CD4-positive, alpha-beta T cell (primary cell): ENCODE data around the gene ACOT8. TPM values are rescaled to one million over a fixed set of nuclear protein-coding genes. Genes with fewer than 3 reads are reported as not detected.
A peak's percentile ranks its signal among the peaks of the same experiment; 100 is the strongest.

ENCODE experiments used
- ATAC-seq: fragments of 200-7000 bp; cut with Tn5 transposase; one replicate; pipeline ENCODE4 v1.10.0; 2022; ENCODE audit warnings: mild to moderate bottlenecking; ENCODE audit not compliant: poor library complexity
- CTCF ChIA-PET: fragments of 350-600 bp; sonication (Branson Sonifier 250); formaldehyde crosslinking; loops from one replicate; lab custom pipeline; 2021; ENCODE audit warnings: antibody characterized with exemption, inconsistent platforms; lab: Charles Lee
- POLR2A ChIA-PET: fragments of 350-600 bp; sonication (Branson Sonifier 250); formaldehyde crosslinking; loops from one replicate; lab custom pipeline; 2021; ENCODE audit warnings: antibody characterized with exemption, inconsistent platforms; lab: Charles Lee
- DNase-seq, 14 experiments: peaks; one replicate each; pipeline ENCODE4 v3.0.0-alpha.2; 2013 to 2020; ENCODE audit warnings: mixed read lengths in 2 of 14
- H3K27ac ChIP-seq, 2 donors: one replicate each; pipeline versions ENCODE4 v1.5.1 to v1.7.0; 2013; ENCODE audit warnings: low read length in 2 of 2, low read depth in 1 of 2, mild to moderate bottlenecking in 1 of 2
- H3K27me3 ChIP-seq, 2 experiments: 1 replicate in 1 of 2; 2 replicates in 1 of 2; pipeline versions ENCODE4 v1.6.1 to v1.7.0; 2013; ENCODE audit warnings: low read length in 2 of 2, control low read depth in 1 of 2, mild to moderate bottlenecking in 1 of 2, moderate library complexity in 1 of 2; ENCODE audit not compliant: insufficient read depth in 2 of 2, control insufficient read depth in 1 of 2
- H3K36me3 ChIP-seq: one replicate; pipeline ENCODE4 v1.6.1; 2013; ENCODE audit warnings: low read length, control low read depth; ENCODE audit not compliant: insufficient read depth
- H3K4me1 ChIP-seq: one replicate; pipeline ENCODE4 v1.6.1; 2013; ENCODE audit warnings: low read length, control low read depth; ENCODE audit not compliant: insufficient read depth
- H3K4me3 ChIP-seq: one replicate; pipeline ENCODE4 v1.5.1; 2013; ENCODE audit warnings: mild to moderate bottlenecking, low read length, moderate library complexity
- H3K9me3 ChIP-seq, 2 experiments: 1 replicate in 1 of 2; 2 replicates in 1 of 2; pipeline versions ENCODE4 v1.6.1 to v1.7.0; 2013; ENCODE audit warnings: low read length in 2 of 2, mild to moderate bottlenecking in 2 of 2, control low read depth in 1 of 2, moderate library complexity in 1 of 2; ENCODE audit not compliant: control insufficient read depth in 1 of 2, insufficient read depth in 1 of 2
- H3K27ac Mint-ChIP-seq: one replicate; pipeline ENCODE4 v1.8.0; 2020; ENCODE audit warnings: mixed read lengths
- H3K27me3 Mint-ChIP-seq: one replicate; pipeline ENCODE4 v1.8.0; 2021; ENCODE audit warnings: mixed read lengths
- H3K36me3 Mint-ChIP-seq: one replicate; pipeline ENCODE4 v1.8.0; 2021; ENCODE audit warnings: low read depth, mixed read lengths
- H3K4me1 Mint-ChIP-seq: one replicate; pipeline ENCODE4 v1.8.0; 2021; ENCODE audit warnings: low read depth, mixed read lengths
- H3K4me3 Mint-ChIP-seq: one replicate; pipeline ENCODE4 v1.8.0; 2020; ENCODE audit warnings: mild to moderate bottlenecking, mixed read lengths
- H3K9me3 Mint-ChIP-seq: one replicate; pipeline ENCODE4 v1.8.0; 2020; ENCODE audit warnings: mixed read lengths
- intact Hi-C, 2 experiments: fragments of 100-400 bp; cut with DNase I in 1 of 2; cut with micrococcal nuclease in 1 of 2; formaldehyde crosslinking; loops; one replicate each; pipeline versions ENCODE4 v1.15.1 to v1.9.0; 2023 to 2025; cut with DNase I, micrococcal nuclease
- total RNA-seq, 174 experiments: library from RNA in 2 of 174; stranded (reverse) in 2 of 174; gene quantifications; one replicate each; pipeline ENCODE4 v1.2.3 and lab custom pipeline; 2021 to 2026
- TF ChIP-seq, protein P1 (sequence below): fragments of 200-600 bp; IDR thresholded peaks from one replicate; pipeline ENCODE4 v1.8.0; 2022; ENCODE audit warnings: antibody characterized with exemption, mild to moderate bottlenecking

Gene ACOT8
- total RNA-seq, 2 experiments from 2014 or later = 19.1 to 19.9 TPM

DNA sequence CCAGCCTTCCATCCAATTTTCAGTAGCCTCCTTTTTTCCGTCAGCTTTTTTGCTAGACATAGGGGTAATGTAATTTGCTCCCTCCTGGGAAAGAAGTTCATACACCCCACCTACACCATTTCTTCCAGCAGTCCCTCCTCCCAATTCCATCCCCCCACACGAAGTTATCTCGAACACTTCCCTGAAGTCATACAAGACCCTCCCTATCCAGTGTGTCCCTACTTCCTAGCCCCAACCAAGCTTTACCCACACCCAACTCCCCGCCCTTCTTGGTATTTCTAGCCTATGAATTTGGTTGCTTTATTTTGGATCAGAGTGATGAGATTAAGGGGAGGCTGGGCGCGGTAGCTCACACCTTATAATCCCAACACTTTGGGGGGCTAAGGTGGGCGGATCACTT, 43.7 kb downstream of the ACOT8 start:
- Mint-ChIP-seq H3K4me1 (peaks cover 15% of the 10 kb centered on the region), H3K27ac (no peak overlapping the region), H3K9me3 (no peaks in the 10 kb centered on the region), H3K36me3 (peaks cover 35% of the 10 kb centered on the region), H3K27me3 (peaks cover 3% of the 10 kb centered on the region), H3K4me3 (peak overlapping the region; percentile 82)
- no peak overlapping the region for H3K4me3 ChIP-seq
- CTCF ChIA-PET = interaction anchor here (1.0 to 1.3 kb wide), 2 partner anchors 14 kb away, joined by 3 to 4 read pairs; no protein-coding TSS in a partner anchor
- no peak for DNase-seq
- H3K4me1 ChIP-seq = peaks cover 16% of the 10 kb centered on the region
- ATAC-seq = no peak
- POLR2A ChIA-PET = no interaction called here
- H3K36me3 ChIP-seq = peaks cover 29% of the 10 kb centered on the region
- intact Hi-C loops = loop anchor here (2.0 to 5.0 kb wide), 4 partner anchors 21 to 79 kb away; partner anchors contain the start of genes ACOT8 (in 2 of the 2), ZSWIM3 (in 2 of the 2), CTSA (in 1 of the 2) and NEURL2 (in 1 of the 2)
- TF ChIP-seq, protein P1, sequence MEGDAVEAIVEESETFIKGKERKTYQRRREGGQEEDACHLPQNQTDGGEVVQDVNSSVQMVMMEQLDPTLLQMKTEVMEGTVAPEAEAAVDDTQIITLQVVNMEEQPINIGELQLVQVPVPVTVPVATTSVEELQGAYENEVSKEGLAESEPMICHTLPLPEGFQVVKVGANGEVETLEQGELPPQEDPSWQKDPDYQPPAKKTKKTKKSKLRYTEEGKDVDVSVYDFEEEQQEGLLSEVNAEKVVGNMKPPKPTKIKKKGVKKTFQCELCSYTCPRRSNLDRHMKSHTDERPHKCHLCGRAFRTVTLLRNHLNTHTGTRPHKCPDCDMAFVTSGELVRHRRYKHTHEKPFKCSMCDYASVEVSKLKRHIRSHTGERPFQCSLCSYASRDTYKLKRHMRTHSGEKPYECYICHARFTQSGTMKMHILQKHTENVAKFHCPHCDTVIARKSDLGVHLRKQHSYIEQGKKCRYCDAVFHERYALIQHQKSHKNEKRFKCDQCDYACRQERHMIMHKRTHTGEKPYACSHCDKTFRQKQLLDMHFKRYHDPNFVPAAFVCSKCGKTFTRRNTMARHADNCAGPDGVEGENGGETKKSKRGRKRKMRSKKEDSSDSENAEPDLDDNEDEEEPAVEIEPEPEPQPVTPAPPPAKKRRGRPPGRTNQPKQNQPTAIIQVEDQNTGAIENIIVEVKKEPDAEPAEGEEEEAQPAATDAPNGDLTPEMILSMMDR = no peak
- H3K27ac ChIP-seq = no peak overlapping the region
- H3K27me3 ChIP-seq = no peaks in the 10 kb centered on the region
- H3K9me3 ChIP-seq = no peaks in the 10 kb centered on the region

DNA sequence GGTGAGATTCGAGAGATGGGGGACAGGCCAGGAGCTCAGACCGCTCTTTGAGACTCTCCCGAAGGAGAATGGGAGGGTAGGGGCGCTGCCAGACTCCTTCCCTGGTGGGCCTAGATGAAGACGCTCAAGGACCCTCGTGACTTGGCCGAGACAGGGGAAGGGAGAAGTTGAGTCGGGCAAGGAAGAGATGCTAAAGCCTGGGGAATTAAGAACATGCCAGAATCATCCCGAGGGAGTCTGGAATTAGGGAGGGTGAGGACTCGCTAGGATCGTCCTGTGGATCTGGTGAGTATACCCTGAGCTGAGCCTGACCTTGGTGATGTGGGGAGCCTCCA, 44.2 kb downstream of the ACOT8 start:
- H3K9me3 Mint-ChIP-seq = no peaks in the 10 kb centered on the region
- peaks cover 37% of the 10 kb centered on the region for H3K36me3 Mint-ChIP-seq
- H3K4me3 ChIP-seq = peak overlapping the region; percentile 72

DNA sequence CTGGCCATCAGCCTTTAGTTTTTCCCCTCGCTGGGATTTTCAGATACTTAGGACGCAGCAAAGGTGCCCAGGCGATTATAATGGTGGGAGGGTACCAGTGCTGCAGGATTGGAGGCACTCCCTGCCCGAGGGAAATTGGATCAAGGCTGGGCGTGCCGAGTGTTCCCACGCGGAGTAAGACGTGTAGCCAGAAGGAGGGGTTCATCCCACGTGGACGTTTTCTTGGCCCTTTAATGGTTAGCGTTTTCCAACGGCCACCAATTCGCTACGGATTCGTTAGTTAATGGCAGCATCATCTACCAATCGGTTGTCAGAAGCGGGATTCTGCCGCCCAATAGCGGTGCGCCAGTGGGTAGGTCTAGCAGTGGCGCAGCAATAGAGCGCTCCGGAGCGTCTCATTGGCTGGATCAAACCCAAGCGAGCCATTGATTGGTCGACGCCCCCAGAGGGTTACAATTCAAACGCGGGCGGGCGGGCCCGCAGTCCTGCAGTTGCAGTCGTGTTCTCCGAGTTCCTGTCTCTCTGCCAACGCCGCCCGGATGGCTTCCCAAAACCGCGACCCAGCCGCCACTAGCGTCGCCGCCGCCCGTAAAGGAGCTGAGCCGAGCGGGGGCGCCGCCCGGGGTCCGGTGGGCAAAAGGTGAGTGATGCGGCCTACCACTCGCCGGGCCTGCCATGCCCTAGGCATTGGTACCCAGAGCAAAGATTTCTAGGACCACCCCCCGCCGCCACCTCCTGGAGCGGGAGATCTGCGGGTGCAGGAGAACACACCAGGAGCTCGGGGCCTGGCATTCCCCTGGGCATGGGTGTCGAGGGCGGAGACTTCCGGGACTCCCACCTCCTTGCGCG, 44.8 kb downstream of the ACOT8 start, which contains the start of gene UBE2C:
TSS of gene UBE2C (plus strand) at position 488 of the 849 bp plus-strand sequence. CDS start at position 540, 52 bp downstream.
- H3K36me3 ChIP-seq = peaks cover 32% of the 10 kb centered on the region
- H3K4me3 ChIP-seq = peak within 1 kb of the TSS; percentile 72
- CTCF ChIA-PET = interaction anchor here (1.3 kb wide), 1 partner anchor 13 kb away, joined by 3 read pairs; no protein-coding TSS in a partner anchor

More for the DNA sequence above, 44.2 kb downstream of the ACOT8 start:
- Histone ChIP-seq H3K27ac (no peak overlapping the region), H3K4me1 (peaks cover 16% of the 10 kb centered on the region), H3K36me3 (peaks cover 30% of the 10 kb centered on the region), H3K9me3 (no peaks in the 10 kb centered on the region), H3K27me3 (no peaks in the 10 kb centered on the region)
- no peak for DNase-seq
- Mint-ChIP-seq H3K4me1 (peaks cover 15% of the 10 kb centered on the region), H3K27ac (no peak overlapping the region), H3K4me3 (peak overlapping the region; percentile 82), H3K27me3 (no peaks in the 10 kb centered on the region)
- ATAC-seq = no peak
- POLR2A ChIA-PET = interaction anchor here (1.2 kb wide), 3 partner anchors 45 to 122 kb away, joined by 3 to 5 read pairs (median 4); no protein-coding TSS in a partner anchor
- TF ChIP-seq, protein P1 = no peak
- intact Hi-C loops = loop anchor here (2.0 to 5.0 kb wide), 4 partner anchors 20 to 79 kb away; partner anchors contain the start of genes ACOT8 (in 2 of the 2), ZSWIM3 (in 2 of the 2), CTSA (in 1 of the 2) and NEURL2 (in 1 of the 2)
- CTCF ChIA-PET = interaction anchor here (1.3 kb wide), 1 partner anchor 14 kb away, joined by 3 read pairs; no protein-coding TSS in a partner anchor

More for the DNA sequence above, 44.8 kb downstream of the ACOT8 start, which contains the start of gene UBE2C:
- Histone ChIP-seq H3K27ac (no peak within 1 kb of the TSS), H3K4me1 (peaks cover 16% of the 10 kb centered on the region), H3K27me3 (no peaks in the 10 kb centered on the region), H3K9me3 (no peaks in the 10 kb centered on the region)
- TF ChIP-seq, protein P1 = no peak
- POLR2A ChIA-PET = interaction anchor here (1.2 kb wide), 3 partner anchors 46 to 123 kb away, joined by 3 to 5 read pairs (median 4); no protein-coding TSS in a partner anchor
- Mint-ChIP-seq H3K27me3 (no peaks in the 10 kb centered on the region), H3K36me3 (peaks cover 43% of the 10 kb centered on the region), H3K27ac (peak within 1 kb of the TSS; percentile 58), H3K9me3 (no peaks in the 10 kb centered on the region), H3K4me3 (peak within 1 kb of the TSS; percentile 82), H3K4me1 (peaks cover 15% of the 10 kb centered on the region)
- intact Hi-C loops = loop anchor here (1.0 to 5.0 kb wide), 5 partner anchors 20 to 277 kb away; partner anchors contain the start of genes ACOT8 (in 2 of the 2), ZSWIM3 (in 2 of the 2), CTSA (in 1 of the 2) and NCOA5 (in 1 of the 2)
- DNase-seq (peak; percentile 85 to 98 (median 90)), ATAC-seq (peak; percentile 100)
